ENCODE data around the gene KDR.

Gene KDR

DNA sequence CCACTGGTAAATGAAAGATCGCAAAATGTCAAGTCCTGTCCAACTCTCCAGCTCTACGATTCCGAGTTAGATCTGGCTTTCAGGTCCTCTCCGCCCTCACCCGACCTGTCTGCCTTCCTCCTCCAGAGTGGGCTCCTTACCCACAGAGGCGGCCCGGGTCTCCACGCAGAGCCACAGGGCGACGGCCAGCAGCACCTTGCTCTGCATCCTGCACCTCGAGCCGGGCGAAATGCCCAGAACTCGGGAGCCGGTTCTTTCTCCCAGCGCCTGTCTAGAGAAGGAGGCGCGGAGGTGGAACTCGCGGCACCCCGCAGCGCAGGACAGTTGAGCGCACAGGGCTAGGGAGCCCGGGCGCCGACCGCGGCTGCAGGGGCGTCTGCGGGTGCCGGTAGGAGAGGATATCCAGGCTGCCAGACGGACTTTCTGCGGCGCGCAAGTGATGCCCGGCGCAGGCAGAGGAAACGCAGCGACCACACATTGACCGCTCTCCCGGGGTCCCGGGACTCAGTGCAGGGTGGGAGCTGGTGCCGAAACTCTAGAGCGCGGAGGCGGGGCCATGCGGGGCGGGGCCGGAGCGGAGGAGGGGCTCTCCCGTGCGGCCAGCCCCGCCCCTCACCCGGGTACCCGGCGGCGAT lies at the start of gene KDR:
TSS of gene KDR (minus strand) at position 509 of the 635 bp plus-strand sequence. CDS start at position 207, 302 bp downstream.
- no peak for DNase-seq (ENCODE audit: low spot score)

GRCh38 chr4:55173580-55173979 lies 48.2 kb upstream of the KDR start:
- no peak for DNase-seq (ENCODE audit: low spot score)

GRCh38 chr4:55172694-55173287 lies 47.4 kb upstream of the KDR start:
- DNase-seq (ENCODE audit: low spot score): no peak

DNA sequence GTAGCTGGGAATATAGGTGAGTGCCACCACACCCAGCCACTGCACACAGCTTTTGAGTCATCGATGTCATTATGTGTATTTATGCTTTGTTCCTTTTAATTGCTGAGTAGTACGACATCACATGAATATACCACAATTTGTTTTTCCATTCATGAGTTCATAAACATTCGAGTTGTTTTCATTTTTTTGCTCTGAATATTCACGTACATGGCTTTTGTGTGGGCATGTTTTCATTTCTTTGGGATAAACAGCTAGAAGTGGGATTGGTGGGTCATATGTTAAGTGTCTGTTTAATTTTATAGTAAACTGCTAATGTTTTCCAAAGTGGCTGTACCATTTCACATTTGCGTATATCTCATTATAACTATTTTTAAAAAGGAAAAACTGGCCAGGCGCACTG lies 45.1 kb upstream of the KDR start:
- no peak for DNase-seq (ENCODE audit: low spot score)

DNA sequence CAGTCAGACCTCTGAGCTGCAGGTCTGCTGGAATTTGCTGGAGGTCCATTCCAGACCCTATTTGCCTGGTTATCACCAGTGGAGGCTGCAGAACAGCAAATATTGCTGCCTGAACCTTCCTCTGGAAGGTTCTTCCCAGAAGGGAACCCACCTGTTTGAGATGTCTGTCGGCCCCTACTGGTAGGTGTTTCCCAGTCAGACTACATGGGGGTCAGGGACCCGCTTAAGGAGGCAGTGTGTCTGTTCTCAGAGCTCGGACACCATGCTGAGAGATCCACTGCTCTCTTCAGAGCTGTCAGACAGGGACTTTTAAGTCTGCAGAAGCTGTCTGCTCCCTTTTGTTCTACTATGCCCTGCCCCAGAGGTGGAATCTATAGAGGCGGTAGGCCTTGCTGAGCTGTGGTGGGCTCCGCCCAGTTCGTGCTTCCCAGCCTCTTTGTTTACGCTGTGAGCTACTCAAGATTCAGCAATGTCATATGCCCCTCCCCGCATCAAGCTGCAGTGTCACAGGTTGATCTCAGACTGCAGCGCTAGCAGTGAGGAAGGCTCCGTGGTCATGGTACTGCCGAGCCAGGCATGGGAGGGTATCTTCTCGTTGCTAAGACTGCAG lies 44.1 kb upstream of the KDR start:
- peak; percentile 43 for DNase-seq (ENCODE audit: low spot score)

DNA sequence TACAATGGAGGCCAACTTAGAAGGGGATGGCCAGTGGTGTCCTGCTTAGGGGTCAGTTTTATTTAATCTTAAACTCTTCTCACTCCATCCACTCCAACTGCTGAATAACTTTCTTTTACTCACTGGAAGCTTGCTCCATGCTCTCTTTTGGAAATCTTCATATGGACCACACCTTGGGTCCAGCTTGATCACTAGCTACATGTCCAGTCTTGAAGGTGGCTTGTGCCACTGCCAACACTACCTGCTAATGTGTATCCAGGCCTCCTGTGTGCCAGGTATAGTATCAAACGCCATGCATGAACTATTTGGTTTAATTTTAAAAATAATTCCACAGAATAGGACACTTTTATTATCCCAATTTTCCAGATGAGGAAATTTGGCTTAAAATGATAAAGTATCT lies 37.0 kb upstream of the KDR start:
- DNase-seq (ENCODE audit: low spot score): no peak

DNA sequence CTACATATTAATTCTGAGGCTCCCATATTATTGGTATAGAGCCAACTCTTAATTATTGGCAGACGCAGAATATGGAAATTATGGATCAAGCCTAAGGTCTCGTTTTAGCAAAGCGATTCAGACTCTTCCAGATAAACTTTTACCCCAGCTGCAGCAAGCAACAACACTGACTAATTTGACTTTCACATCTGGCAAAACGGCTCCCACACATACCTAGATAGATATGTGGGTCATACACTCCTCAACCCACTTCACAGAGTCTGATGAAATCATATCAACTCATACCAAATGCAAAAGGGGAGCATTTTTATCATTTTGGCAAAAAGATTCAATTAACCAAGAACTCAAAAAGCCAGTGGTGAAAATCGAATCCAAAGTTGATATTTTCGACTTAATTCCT lies 36.3 kb upstream of the KDR start:
- no peak for DNase-seq (ENCODE audit: low spot score)

DNA sequence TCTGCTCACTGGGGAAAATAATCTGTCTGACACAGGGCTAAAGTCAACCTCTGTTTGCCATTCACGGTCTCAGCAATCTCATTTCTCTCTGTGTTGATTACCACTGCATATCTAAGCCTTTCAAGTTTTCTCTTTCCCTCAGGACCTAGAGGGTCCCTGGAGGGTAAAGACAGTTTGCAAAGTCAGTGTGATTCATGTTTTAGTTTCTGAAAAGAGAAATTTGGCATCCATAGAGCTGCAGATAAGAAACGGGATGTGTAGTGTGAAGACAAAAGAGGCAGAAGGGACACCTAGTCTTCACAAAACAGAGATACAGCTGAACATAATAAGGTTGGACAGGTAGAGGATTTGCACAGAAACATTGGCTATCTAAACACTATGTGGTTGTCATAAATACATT lies 34.5 kb upstream of the KDR start:
- DNase-seq (ENCODE audit: low spot score): no peak

DNA sequence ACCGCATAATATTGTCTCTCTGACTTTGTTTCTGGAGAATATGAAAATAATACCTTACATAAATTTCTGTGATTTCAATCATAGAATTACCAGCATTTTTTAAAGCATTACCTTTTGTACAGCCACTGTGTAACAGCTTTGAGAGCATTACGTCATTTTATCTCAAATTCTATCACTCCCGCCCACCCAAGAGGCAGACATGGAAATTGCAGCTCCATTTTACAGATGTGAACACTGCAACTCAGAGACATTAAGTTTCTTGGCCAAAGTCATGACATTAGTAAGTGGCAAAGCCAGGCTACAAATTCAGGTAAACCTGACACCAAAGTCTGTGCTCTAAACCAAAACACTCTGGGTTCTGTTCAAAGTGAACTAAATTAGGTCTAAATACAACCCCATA lies 33.6 kb upstream of the KDR start:
- no peak for DNase-seq (ENCODE audit: low spot score)

GRCh38 chr4:55157559-55158277 lies 32.3 kb upstream of the KDR start:
- DNase-seq (ENCODE audit: low spot score): no peak

- DNase-seq (ENCODE audit: low spot score): no peak
Measured at GRCh38 chr4:55154933-55155332, 29.5 kb upstream of the KDR start.

- no peak for DNase-seq (ENCODE audit: low spot score)
Measured at GRCh38 chr4:55154290-55154880, 29.0 kb upstream of the KDR start.

DNA sequence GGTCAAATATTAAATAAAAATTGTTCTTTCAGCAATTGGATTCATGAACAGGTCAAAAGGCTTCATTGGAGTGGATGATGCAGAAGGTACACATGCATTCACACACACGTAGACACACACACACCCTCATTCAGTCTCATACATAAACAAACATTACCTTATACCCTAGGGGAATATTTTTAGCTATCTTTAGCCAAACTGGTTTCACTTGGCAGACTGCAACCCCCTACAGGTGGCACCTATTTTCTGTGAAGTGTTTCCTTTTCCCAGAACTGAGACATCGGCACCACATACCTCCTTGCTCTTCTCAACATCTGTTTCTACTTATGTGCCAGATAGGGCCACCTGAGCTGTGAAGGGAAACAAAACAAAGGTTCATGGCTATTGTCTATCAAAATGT lies 18.5 kb upstream of the KDR start:
- DNase-seq (ENCODE audit: low spot score): no peak

DNA sequence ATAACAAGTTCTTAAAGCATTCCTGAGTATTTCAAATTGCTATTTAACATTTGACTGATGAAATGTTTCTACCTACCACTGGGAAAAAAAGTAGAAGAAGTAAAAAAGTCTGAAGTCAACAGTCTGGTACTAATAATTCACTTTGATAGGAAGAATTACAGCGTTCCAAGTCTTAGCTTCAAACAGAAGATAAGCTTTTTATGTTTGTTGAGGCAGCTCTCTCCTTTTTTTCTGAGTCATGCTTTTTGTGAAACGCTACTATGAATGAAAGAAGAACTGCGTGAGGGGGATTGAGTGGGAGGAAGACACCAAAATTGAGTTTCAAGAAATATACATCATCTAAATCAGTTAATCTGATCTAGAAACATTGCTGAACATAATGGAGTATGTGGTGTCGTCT lies 13.0 kb upstream of the KDR start:
- DNase-seq (ENCODE audit: low spot score): no peak

DNA sequence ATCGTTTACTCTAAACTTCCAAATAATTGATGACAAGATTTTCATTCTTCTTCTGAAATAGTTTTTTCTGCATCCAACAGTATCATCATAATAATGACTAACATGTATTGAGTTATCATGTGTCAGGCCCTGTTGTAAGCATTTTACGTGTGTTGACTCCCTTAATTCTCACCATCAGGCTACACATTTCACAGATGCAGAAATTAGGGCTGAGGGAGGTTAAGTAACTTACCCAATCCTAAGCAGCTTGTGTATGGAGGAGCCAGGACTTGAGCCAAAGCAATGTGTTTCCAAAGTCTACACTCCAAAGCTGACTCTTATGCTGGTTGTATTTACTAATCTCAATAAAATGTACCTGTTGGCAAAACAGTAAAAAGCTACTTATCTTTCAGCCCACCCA lies 11.2 kb upstream of the KDR start:
- DNase-seq (ENCODE audit: low spot score): no peak

GRCh38 chr4:55133951-55134350 lies 8.6 kb upstream of the KDR start:
- DNase-seq (ENCODE audit: low spot score): no peak

GRCh38 chr4:55132775-55133174 lies 7.4 kb upstream of the KDR start:
- no peak for DNase-seq (ENCODE audit: low spot score)

DNA sequence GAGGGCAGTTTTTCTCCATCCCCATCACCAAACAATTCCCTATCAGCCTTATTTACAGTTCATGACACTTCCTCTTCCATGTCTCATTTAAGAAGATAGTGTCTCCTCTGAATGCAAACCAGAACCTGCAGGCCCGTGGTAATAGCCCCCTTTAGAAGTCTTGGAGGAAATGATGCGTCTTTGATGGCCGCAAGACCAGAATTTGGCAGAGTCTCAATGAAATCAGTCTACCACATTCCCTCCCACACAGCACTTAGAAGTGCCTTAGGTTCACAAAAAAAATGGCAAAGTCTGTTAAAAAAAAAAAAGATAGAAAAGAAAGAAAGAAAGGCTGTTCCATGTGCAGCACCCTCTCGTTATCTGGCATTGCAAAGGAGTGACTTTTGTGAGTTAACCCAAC lies 2.1 kb upstream of the KDR start:
- no peak for DNase-seq (ENCODE audit: low spot score)

GRCh38 chr4:55127053-55127452 lies 1.7 kb upstream of the KDR start:
- DNase-seq (ENCODE audit: low spot score): no peak

- DNase-seq (ENCODE audit: low spot score): no peak
Measured at GRCh38 chr4:55125763-55126541, 557 bp upstream of the KDR start.

DNA sequence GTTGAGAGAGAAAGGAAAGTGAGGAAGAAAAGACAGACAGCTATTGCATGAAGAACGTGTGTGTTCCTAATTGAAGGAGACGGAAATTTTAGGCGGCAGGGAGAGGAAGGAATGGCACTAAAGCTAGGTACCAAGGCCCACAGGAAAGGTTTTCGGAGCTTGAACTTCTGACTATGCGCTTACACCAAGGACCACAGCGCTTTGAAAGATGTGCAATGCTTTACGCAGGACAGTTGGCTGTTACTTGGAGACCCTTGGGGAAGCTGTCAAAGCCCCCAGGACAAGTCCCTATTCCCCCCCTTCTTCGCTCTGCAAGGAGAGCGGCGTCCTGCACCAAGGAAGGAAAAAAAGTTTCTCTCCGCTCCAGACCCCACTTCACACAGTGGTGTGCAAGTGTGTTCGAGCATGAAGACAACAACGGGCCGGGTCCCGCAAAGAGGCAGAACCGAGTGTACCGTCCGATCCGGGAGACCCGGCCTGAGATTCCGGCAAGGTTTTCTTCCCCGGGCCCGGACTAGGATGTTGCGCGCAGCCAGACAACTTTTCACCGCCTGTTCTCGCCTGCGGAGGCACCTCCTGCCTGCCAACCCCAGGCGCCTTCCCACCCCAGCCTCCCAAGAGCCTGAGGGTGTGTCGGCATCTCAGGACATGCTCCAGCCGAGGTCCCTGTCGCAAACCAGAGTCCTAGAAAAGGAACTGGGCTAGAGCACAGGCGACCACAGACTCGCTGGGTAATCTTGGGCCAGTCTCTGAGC lies 896 bp downstream of the KDR start:
- no peak for DNase-seq (ENCODE audit: low spot score)
